ENCODE data around the gene DAB2IP.

Gene DAB2IP

DNA sequence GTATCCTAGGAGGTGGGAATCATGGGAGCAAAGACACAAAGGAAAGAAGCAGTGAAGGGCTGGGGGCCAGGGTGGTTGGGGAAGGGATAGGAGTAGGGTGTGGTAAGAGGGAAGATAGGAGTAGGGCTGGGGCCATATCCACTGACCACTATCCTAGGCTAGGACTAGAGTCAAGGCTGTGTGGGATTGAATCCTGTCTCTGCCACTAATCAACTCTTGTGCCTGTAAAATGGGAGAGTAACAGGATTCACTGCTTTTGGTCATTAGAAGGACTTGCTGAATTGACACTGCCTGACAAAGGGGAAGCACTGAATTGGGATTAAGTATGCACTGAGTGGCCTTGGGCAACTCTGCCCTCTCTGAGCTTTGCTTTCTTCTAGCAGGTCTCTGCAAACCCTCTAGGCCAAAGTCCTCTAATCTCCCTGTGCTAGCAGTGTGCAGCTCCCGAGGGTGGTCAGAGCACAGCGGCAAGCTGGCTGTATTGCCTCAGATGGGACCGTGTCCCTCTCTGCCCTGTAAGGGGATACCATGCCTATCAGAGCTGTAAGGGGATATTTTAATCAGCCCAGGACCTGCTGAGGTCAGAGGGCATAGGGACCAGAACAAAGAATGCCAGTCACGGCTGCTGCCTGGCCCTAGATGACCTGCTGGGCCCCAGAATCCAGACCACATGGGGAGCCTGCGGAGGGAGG is 12.4 kb upstream of the DAB2IP start:
- DNase-seq (ENCODE audit: low read depth) = no peak
- TF ChIP-seq, protein P1, sequence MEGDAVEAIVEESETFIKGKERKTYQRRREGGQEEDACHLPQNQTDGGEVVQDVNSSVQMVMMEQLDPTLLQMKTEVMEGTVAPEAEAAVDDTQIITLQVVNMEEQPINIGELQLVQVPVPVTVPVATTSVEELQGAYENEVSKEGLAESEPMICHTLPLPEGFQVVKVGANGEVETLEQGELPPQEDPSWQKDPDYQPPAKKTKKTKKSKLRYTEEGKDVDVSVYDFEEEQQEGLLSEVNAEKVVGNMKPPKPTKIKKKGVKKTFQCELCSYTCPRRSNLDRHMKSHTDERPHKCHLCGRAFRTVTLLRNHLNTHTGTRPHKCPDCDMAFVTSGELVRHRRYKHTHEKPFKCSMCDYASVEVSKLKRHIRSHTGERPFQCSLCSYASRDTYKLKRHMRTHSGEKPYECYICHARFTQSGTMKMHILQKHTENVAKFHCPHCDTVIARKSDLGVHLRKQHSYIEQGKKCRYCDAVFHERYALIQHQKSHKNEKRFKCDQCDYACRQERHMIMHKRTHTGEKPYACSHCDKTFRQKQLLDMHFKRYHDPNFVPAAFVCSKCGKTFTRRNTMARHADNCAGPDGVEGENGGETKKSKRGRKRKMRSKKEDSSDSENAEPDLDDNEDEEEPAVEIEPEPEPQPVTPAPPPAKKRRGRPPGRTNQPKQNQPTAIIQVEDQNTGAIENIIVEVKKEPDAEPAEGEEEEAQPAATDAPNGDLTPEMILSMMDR (IDR thresholded peaks at IDR 0.05; ENCODE audit: insufficient read depth, low read depth, low read length, missing control alignments) = no peak
- no peak overlapping the region for H3K4me3 ChIP-seq (ENCODE audit: low read depth, low read length)

DNA sequence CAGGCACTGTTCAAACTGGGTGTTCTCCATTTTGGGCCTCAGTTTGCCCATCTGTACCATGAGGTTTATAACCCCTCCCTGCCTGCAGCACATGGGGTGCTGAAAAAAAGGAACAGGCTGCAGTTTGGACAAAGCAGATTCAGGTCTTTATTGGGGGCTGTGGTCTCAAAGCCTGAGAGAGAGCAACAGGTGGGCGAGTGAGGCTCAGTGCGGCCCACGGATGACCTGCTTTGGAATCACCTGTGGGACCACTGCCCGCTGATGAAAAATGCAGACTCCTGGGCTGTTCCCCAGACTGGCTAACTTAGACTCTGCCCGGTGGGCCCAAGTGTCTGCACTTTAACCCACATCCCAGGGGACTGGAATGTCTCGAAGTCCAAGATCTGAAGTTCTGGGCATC is 11.8 kb upstream of the DAB2IP start:
- H3K4me3 ChIP-seq (ENCODE audit: low read depth, low read length) = no peak overlapping the region
- TF ChIP-seq, protein P1 (IDR thresholded peaks at IDR 0.05; ENCODE audit: insufficient read depth, low read depth, low read length, missing control alignments) = no peak
- no peak for DNase-seq (ENCODE audit: low read depth)

DNA sequence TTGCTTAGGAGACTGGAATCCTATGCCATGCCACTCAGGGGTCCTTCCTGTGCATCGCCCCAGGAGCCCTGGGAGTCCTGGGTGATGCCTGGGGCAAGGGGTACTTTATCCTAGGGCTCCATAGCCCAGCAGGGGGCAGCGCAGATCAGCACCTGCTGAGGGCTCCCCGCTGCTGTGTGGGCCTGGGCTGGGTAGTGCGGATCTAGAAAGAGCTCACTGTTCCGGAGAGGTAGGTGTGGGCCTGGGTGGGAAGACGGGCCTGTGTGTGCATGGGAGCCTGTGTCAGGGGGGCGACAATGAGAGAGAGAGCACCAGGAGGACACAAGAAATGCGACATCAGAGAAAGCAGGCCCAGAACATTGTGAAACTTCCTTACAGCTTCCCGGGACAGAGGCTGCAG is 11.4 kb upstream of the DAB2IP start:
- peak; percentile 20 for DNase-seq (ENCODE audit: low read depth)
- no peak overlapping the region for H3K4me3 ChIP-seq (ENCODE audit: low read depth, low read length)
- TF ChIP-seq, protein P1 (IDR thresholded peaks at IDR 0.05; ENCODE audit: insufficient read depth, low read depth, low read length, missing control alignments) = peak; percentile 40

DNA sequence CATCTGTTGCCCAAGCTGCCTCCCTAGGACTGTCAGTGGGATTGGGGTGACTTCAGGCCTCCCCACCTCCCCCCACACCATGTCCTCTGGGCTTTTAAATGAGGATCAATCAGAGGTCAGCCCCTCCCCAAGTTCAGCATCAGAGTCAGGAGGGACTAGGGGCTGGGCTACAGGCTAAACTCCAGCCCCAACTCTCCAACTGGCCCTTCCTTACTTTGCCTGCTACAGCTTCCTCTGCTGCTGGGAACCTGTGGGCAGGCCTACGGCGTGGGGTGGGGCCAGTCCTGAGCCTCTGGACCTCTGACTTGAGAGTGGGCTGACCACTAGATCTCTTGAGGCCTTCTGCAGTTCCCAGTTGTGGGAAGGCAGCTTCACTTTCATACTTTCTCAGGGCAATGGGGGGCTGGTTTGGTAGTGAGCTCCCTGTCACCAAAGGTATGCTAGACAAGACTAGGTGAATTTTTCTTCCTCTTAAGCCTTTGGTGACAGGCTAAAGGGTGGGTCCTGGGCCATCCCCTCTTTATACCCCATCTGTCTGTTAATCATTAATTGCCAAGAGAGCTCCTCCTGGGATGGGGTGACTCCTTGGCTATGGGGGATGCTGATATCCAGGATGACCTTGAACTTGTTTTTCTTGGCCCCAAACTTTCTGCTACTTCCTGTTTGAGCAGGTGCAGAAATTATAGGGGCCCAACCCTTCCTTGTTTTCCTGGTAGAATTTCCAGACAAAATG is 10.8 kb upstream of the DAB2IP start:
- H3K4me3 ChIP-seq (ENCODE audit: low read depth, low read length) = no peak overlapping the region
- TF ChIP-seq, protein P1 (IDR thresholded peaks at IDR 0.05; ENCODE audit: insufficient read depth, low read depth, low read length, missing control alignments) = no peak
- no peak for DNase-seq (ENCODE audit: low read depth)

DNA sequence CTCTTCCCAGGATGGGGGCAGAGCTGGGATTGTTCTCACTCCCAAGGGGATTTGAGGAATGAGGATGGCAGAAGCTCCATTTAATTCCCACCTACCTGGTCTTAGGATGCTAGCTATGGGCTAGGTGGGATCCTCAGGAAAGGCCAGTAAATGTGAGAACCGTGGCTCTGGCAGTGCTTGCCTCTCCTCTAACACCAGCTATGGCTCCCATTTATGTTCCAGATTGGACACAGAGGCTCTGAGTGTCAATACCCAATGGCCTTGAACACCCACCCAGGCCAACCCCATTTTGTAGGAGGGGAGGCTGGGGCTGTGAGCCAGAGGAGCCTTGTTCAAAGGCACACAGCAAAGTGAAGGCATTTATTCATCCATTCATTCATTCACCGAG is 10.2 kb upstream of the DAB2IP start:
- TF ChIP-seq, protein P1 (IDR thresholded peaks at IDR 0.05; ENCODE audit: insufficient read depth, low read depth, low read length, missing control alignments) = no peak
- no peak overlapping the region for H3K4me3 ChIP-seq (ENCODE audit: low read depth, low read length)
- DNase-seq (ENCODE audit: low read depth) = no peak

DNA sequence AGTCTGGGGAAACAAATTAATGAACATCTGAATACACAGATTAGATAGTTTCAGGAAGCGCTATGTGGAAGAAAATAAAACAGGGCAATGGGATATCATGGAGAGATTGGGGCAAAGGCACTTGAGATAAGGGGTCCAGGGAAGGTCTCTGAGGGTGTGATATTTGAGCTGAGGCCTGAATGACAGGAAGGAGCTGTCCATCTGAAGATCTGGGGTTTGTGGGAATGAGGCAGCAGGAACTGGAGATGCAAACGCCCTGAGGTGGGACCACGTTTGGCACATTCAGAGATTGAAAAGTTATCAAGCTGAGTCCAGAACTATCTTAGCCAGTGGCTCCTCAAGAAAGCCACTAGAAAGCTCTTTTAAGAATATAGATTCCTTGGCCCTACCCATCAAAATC is 8.7 kb upstream of the DAB2IP start:
- no peak for DNase-seq (ENCODE audit: low read depth)
- H3K4me3 ChIP-seq (ENCODE audit: low read depth, low read length) = no peak overlapping the region
- TF ChIP-seq, protein P1 (IDR thresholded peaks at IDR 0.05; ENCODE audit: insufficient read depth, low read depth, low read length, missing control alignments) = no peak
